A549 (cell line): ENCODE measurements around the gene INO80C.

Source experiments
- EP300 ChIP-seq, 2 experiments: fragments of >200 bp; sonication (Bioruptor Twin); formaldehyde crosslinking; IDR thresholded peaks; 2 replicates in 1 of 2; 3 replicates in 1 of 2; pipeline ENCODE4 v1.6.1; 2016 to 2017
- KDM1A ChIP-seq: fragments of 200-600 bp; sonication (generic); IDR thresholded peaks from 2 replicates; pipeline ENCODE4 v1.6.1; 2016; ENCODE audit warnings: low read depth, mild to moderate bottlenecking
- KDM5A ChIP-seq: fragments of 200-600 bp; sonication (generic); IDR thresholded peaks from 2 replicates; pipeline ENCODE4 v1.6.1; 2016; ENCODE audit warnings: antibody characterized with exemption, mild to moderate bottlenecking
- MAZ ChIP-seq: fragments of 150-350 bp; IDR thresholded peaks from 2 replicates; pipeline ENCODE4 v1.6.1; 2014; ENCODE audit warnings: antibody characterized with exemption, low read depth, low read length, borderline replicate concordance
- MYC ChIP-seq: IDR thresholded peaks from 2 replicates; pipeline ENCODE4 v1.6.1; 2012; ENCODE audit warnings: mild to moderate bottlenecking, inconsistent platforms, low read length, improper control_type of control experiment, borderline replicate concordance
- POLR2A ChIP-seq: IDR thresholded peaks from 2 replicates; pipeline ENCODE4 v1.6.1; 2012; ENCODE audit warnings: mild to moderate bottlenecking, low read length
- RAD21 ChIP-seq, 2 experiments: fragments of >200 bp in 1 of 2; sonication (Bioruptor Twin) in 1 of 2; formaldehyde crosslinking in 1 of 2; IDR thresholded peaks in 1 of 2; conservative IDR thresholded peaks in 1 of 2; 2 replicates in 1 of 2; 3 replicates in 1 of 2; pipeline ENCODE4 v1.6.1; 2012 to 2018; ENCODE audit warnings: inconsistent platforms in 1 of 2
- RCOR1 ChIP-seq: fragments of 150-350 bp; IDR thresholded peaks from 2 replicates; pipeline ENCODE4 v1.6.1; 2014; ENCODE audit warnings: antibody characterized with exemption, low read length, low read depth
- TF ChIP-seq, protein P1 (sequence below): fragments of >200 bp; sonication (Bioruptor Twin); formaldehyde crosslinking; IDR thresholded peaks from 3 replicates; pipeline ENCODE4 v1.5.1; 2016

DNA sequence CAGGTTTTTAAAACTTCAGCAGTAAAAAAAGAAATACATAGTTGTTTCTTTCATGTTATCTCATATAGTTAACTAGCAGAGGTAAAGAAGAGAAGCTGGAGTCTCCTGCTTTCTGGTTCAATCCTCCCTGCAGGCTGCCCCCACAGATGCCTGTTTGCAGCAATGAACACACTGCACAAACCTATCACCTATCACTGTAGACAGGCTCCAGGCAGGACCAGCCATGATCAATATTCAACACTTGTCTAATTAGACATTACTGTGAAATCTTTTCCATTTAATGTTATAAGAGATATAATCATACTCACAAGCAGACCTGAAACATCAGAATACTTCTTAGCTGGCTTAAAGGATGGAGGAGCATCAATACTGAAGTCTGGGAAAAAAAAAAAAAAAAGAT, 19.8 kb downstream of the INO80C start:
- TF ChIP-seq RCOR1, result no peak
- TF ChIP-seq, protein P1, sequence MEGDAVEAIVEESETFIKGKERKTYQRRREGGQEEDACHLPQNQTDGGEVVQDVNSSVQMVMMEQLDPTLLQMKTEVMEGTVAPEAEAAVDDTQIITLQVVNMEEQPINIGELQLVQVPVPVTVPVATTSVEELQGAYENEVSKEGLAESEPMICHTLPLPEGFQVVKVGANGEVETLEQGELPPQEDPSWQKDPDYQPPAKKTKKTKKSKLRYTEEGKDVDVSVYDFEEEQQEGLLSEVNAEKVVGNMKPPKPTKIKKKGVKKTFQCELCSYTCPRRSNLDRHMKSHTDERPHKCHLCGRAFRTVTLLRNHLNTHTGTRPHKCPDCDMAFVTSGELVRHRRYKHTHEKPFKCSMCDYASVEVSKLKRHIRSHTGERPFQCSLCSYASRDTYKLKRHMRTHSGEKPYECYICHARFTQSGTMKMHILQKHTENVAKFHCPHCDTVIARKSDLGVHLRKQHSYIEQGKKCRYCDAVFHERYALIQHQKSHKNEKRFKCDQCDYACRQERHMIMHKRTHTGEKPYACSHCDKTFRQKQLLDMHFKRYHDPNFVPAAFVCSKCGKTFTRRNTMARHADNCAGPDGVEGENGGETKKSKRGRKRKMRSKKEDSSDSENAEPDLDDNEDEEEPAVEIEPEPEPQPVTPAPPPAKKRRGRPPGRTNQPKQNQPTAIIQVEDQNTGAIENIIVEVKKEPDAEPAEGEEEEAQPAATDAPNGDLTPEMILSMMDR, result no peak
- no peak for TF ChIP-seq POLR2A
- no peak for TF ChIP-seq KDM5A
- no peak for TF ChIP-seq EP300 (IDR thresholded peaks at IDR 0.05)
- TF ChIP-seq KDM1A, result no peak
- TF ChIP-seq RAD21 (conservative IDR thresholded peaks at IDR 0.05 in 1 of 2, IDR thresholded peaks at IDR 0.05 in 1 of 2), result no peak
- no peak for TF ChIP-seq MAZ
- no peak for TF ChIP-seq MYC
